Memory B cell (primary cell): ENCODE results near the gene SLC25A34.
A peak's percentile ranks its signal among the peaks of the same experiment; 100 is the strongest.

Experiments used
- ATAC-seq: fragments of 150-1000 bp; cut with Tn5 transposase; 2 replicates; pipeline ENCODE4 v1.10.0; 2021; ENCODE audit warnings: low read depth, mild to moderate bottlenecking, moderate library complexity
- DNase-seq, 2 donors: peaks; one replicate each; pipeline ENCODE4 v3.0.0; 2022; ENCODE audit warnings: low spot score in 2 of 2
- H3K27ac Mint-ChIP-seq: one replicate; pipeline ENCODE4 v1.8.0; 2022; ENCODE audit warnings: mild to moderate bottlenecking, moderate library complexity, mixed read lengths
- H3K27me3 Mint-ChIP-seq: one replicate; pipeline ENCODE4 v1.8.0; 2022; ENCODE audit warnings: mixed read lengths
- H3K36me3 Mint-ChIP-seq: one replicate; pipeline ENCODE4 v1.8.0; 2022; ENCODE audit warnings: mild to moderate bottlenecking, mixed read lengths
- H3K4me1 Mint-ChIP-seq: one replicate; pipeline ENCODE4 v1.8.0; 2022; ENCODE audit warnings: mixed read lengths
- H3K4me3 Mint-ChIP-seq: one replicate; pipeline ENCODE4 v1.8.0; 2022; ENCODE audit warnings: mild to moderate bottlenecking, moderate library complexity, mixed read lengths
- H3K9me3 Mint-ChIP-seq: one replicate; pipeline ENCODE4 v1.8.0; 2022; ENCODE audit warnings: mixed read lengths

SLC25A34 gene

DNA sequence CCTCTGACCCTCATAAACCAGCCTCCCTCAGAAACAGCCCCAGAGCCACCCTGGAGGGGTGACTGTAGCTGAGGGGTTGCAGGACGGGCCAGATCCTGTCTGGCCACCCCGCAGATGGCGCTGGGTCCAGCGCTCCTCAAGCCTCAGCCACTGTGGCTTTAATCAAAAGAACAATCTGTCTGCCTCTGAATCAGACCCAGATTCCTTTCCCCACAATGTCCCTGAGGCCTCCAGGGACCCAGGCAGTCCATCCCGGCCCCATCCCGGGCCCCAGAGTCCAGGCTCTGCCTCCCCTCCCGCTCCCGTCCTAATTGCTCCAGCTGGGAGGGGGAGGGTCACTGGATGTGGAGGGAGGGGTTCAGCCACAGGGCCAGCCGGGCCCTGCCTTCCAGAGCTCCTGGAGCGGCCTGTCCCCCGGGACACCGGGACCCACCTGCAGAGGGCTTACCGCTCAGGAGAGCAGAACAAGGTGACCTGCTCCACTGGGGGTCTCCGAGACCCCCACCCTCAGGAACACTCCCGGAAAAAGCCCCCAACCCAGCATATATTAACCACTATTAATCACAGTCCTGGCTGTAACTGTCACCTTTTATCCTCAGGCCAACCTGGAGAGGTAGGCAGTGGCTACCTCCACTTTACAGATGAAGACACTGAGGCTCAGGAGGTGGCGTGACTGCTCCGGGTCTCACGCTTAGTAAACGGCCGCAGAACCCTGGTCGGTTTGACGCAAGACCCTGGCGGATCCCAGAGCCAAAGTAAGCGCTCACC, 21.7 kb downstream of the SLC25A34 start:
- no peaks in the 10 kb centered on the region for H3K9me3 Mint-ChIP-seq
- H3K4me3 Mint-ChIP-seq: peak overlapping the region; percentile 71
- H3K27ac Mint-ChIP-seq: no peak overlapping the region
- H3K4me1 Mint-ChIP-seq: peaks cover 13% of the 10 kb centered on the region
- ATAC-seq: no peak
- DNase-seq: no peak
- H3K27me3 Mint-ChIP-seq: peaks cover 24% of the 10 kb centered on the region
- peaks cover 2% of the 10 kb centered on the region for H3K36me3 Mint-ChIP-seq

GRCh38 chr1:15758343-15758931, 22.4 kb downstream of the SLC25A34 start, which contains the start of gene FBLIM1:
Gene FBLIM1, plus strand, starts transcription at chr1:15758795. Its CDS starts 6,189 bp downstream, at chr1:15764984.
- no peak for DNase-seq
- no peak for ATAC-seq
- Mint-ChIP-seq H3K27ac (no peak within 1 kb of the TSS), H3K4me3 (peak within 1 kb of the TSS; percentile 71), H3K9me3 (no peaks in the 10 kb centered on the region), H3K27me3 (peaks cover 23% of the 10 kb centered on the region), H3K4me1 (peaks cover 13% of the 10 kb centered on the region), H3K36me3 (peaks cover 1% of the 10 kb centered on the region)

DNA sequence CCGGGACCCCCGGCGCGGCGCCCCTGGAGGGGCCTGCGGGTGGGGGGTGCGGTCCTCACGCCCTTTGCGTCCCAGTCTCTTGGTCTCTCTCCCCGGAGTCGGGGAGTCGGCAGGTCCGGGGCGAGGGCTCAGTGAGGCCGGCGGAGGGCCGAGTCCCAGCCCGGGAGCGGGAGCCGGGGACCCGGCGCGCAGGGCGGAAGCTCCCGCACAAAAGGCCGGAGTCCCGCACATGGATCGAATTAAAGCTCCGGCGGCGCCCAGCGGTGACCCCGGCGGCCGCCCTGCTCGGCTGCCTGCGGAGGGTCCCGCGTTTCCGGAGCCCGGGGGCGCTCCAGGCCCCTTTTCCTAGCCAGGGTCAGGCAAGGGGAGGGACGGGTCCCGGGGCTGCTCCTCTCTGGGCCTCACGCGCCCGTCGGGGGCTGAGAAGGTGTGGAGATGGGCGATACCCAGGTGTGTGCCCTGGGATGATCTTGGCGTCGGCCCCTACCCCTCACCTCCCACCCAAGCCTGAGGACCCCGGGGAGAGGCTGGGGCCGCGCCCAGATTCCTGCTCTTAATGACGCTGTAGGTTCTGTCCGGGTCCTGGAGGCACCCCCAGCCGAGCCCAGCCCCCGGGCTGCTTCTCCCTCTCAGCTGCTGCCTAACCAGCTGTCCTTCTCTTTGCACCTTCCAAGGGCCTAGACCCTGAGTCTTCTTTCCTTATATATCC, 23.0 kb downstream of the SLC25A34 start:
- no peak for DNase-seq
- Mint-ChIP-seq H3K4me1 (peaks cover 13% of the 10 kb centered on the region), H3K36me3 (no peaks in the 10 kb centered on the region), H3K9me3 (no peaks in the 10 kb centered on the region), H3K27me3 (peaks cover 20% of the 10 kb centered on the region), H3K27ac (no peak overlapping the region), H3K4me3 (peak overlapping the region; percentile 27)
- ATAC-seq: no peak

- Mint-ChIP-seq H3K36me3 (no peaks in the 10 kb centered on the region), H3K9me3 (no peaks in the 10 kb centered on the region), H3K4me1 (peaks cover 14% of the 10 kb centered on the region), H3K4me3 (no peak overlapping the region), H3K27ac (no peak overlapping the region), H3K27me3 (peaks cover 26% of the 10 kb centered on the region)
- no peak for DNase-seq
- no peak for ATAC-seq
Observed at GRCh38 chr1:15760520-15761211, 24.6 kb downstream of the SLC25A34 start.

DNA sequence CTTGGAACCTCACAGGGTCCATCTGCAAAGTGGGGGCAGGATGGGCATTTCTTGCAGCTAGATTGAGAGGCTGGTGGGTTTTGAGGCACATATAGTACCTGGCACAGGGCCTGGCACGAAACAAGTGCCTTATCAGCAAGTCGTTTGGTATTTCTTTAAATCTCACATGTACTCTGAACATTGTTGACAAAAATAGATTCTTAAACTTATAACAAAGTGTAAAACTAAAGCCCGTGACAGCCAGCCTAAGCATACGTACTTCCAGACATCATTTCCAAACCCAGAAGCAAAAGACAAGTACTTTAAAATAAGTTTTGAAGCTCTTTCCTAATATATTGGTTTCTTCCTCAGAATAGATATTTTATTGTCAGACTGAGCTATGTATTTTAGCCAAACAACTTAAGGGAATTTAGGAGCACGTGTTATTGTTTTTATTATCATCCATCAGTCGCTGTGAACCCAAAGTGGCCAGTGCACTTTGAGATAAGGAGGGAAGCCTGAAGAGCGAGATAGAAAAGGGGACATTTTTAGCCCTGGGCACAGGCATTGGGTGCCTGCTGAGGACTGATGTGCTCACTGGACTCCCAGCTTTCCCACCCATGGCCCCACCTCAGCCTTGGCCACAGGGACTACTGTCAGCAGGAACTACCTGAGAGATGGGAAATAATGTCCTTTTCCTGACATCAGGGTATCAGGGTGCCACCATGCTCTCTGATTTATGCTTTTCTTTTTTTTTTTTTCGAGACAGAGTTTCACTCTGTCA, 25.5 kb downstream of the SLC25A34 start:
- no peaks in the 10 kb centered on the region for H3K36me3 Mint-ChIP-seq
- H3K9me3 Mint-ChIP-seq: no peaks in the 10 kb centered on the region
- ATAC-seq (no peak), DNase-seq (no peak)
- peaks cover 25% of the 10 kb centered on the region for H3K27me3 Mint-ChIP-seq
- peaks cover 9% of the 10 kb centered on the region for H3K4me1 Mint-ChIP-seq
- no peak overlapping the region for H3K4me3 Mint-ChIP-seq
- H3K27ac Mint-ChIP-seq: no peak overlapping the region

DNA sequence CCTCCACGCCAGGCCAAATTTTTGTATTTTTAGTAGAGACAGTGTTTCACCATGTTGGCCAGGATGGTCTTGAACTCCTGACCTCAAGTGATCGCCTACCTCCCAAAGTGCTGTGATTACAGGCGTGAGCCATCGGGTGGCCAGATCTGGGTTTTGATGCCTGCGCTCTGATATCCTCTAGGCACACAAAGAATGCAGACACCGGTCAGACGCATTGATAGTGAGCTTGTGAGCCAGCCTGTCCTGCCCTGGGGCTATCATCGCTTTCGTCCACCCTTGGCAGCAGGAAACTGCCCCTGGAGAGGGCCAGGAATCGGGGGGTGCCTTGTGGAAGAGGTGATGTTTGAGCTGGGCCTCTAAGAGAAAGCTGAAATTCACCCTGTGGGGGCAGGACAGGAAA, 26.5 kb downstream of the SLC25A34 start:
- no peak overlapping the region for H3K4me3 Mint-ChIP-seq
- DNase-seq (no peak), ATAC-seq (no peak)
- no peaks in the 10 kb centered on the region for H3K9me3 Mint-ChIP-seq
- no peak overlapping the region for H3K27ac Mint-ChIP-seq
- peaks cover 6% of the 10 kb centered on the region for H3K4me1 Mint-ChIP-seq
- H3K27me3 Mint-ChIP-seq: peaks cover 23% of the 10 kb centered on the region
- no peaks in the 10 kb centered on the region for H3K36me3 Mint-ChIP-seq

DNA sequence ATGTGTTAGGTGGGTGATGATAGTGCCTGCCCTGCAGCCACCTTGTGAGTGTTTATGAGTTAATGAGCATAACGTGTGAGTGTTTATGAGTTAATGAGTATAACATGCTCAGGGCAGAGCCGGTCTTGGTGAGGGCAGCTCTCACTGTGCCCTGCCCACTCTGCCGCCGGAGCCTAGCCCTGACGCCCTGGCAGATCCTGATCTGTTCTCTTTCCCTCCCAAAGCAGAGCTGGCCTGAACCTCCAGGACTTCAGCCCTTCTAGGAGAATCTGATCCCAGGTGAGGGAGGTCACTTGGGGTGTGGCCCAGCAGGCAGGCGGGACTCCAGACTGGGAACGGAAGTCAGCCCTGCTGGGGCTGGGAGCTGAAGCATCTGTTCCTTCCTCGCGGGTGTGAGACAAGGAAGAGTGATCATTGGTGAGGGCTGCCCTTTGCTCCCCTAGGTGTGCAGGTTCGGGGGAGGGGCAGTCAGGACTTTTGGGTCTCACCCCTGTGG, 28.3 kb downstream of the SLC25A34 start:
- no peak for DNase-seq
- H3K27ac Mint-ChIP-seq: no peak overlapping the region
- H3K27me3 Mint-ChIP-seq: peaks cover 22% of the 10 kb centered on the region
- peaks cover 4% of the 10 kb centered on the region for H3K4me1 Mint-ChIP-seq
- ATAC-seq: no peak
- H3K9me3 Mint-ChIP-seq: no peaks in the 10 kb centered on the region
- no peak overlapping the region for H3K4me3 Mint-ChIP-seq
- no peaks in the 10 kb centered on the region for H3K36me3 Mint-ChIP-seq

DNA sequence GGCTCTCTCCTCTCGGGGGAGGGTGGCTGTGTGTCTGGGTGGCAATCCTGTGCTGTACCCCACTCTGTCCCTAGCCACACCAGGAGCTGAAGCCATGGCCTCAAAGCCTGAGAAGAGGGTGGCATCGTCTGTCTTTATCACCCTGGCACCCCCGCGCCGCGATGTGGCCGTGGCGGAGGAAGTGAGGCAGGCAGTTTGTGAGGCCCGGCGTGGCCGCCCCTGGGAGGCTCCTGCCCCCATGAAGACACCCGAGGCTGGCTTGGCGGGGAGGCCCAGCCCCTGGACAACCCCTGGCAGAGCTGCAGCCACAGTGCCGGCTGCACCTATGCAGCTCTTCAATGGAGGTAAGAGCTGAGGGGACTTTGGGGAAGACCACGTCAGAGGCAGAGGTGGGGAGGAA, 28.8 kb downstream of the SLC25A34 start:
- Mint-ChIP-seq H3K27ac (no peak overlapping the region), H3K9me3 (no peaks in the 10 kb centered on the region), H3K36me3 (no peaks in the 10 kb centered on the region), H3K27me3 (peaks cover 22% of the 10 kb centered on the region), H3K4me1 (peaks cover 4% of the 10 kb centered on the region), H3K4me3 (no peak overlapping the region)
- ATAC-seq (no peak), DNase-seq (no peak)

DNA sequence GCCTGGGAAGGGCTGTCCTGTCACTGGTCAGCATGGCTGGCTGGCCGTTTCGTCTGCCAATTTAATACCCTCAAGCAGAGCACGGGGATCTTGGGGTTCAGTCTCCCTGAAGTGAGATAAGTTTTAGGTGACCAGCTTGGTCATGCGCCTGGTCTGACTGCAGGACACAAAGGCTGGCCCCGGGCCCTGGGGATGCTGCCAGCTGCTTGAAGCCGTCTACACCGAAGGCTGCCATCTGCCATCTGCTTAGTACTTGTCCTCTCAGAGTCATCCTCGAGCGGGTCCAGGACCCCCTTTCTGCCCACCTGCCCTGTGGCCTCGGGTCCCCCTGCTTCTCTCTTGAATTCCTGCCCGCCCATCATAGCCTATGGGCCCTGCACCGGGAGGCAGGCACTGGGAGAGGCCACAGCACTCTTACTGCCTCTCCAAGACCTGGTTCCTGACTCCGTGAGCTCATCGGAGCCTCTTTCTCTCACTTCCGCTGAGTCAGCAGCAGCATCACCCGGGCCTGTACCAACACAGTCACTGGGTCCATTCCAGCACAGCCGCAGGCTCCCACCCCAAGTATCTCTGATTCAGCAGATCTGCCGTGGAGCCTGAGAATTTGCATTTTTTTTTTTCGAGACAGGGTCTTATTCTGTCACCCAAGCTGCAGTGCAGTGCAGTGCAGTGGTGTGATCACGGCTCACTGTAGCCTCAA, 29.6 kb downstream of the SLC25A34 start:
- Mint-ChIP-seq H3K36me3 (no peaks in the 10 kb centered on the region), H3K27me3 (peaks cover 21% of the 10 kb centered on the region), H3K9me3 (no peaks in the 10 kb centered on the region), H3K4me1 (peaks cover 2% of the 10 kb centered on the region), H3K27ac (no peak overlapping the region), H3K4me3 (no peak overlapping the region)
- ATAC-seq: peak; percentile 35
- no peak for DNase-seq

GRCh38 chr1:15767941-15768340, 31.9 kb downstream of the SLC25A34 start:
- peaks cover 2% of the 10 kb centered on the region for H3K4me1 Mint-ChIP-seq
- DNase-seq (no peak), ATAC-seq (no peak)
- H3K27ac Mint-ChIP-seq: no peak overlapping the region
- no peak overlapping the region for H3K4me3 Mint-ChIP-seq
- no peaks in the 10 kb centered on the region for H3K36me3 Mint-ChIP-seq
- H3K9me3 Mint-ChIP-seq: no peaks in the 10 kb centered on the region
- peaks cover 28% of the 10 kb centered on the region for H3K27me3 Mint-ChIP-seq

DNA sequence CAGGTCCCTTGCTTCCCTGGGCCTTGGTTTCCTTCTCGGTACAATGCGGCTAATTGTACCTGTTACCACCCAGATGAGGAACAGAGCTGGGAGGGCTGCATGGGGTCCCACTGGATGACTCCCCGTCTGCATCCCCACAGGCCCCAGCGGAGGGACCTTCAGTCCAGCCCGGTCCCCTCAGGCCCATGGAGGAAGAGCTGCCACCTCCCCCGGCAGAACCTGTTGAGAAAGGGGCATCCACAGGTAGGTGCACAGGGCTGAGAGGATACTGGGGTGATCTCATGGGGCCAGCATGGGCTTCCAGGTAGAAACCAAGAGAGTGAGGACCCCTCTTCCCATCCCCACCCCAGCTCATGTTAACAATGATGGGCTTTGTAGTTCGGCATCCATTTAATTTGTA, 32.3 kb downstream of the SLC25A34 start:
- Mint-ChIP-seq H3K27ac (no peak overlapping the region), H3K27me3 (peaks cover 28% of the 10 kb centered on the region), H3K36me3 (no peaks in the 10 kb centered on the region), H3K9me3 (no peaks in the 10 kb centered on the region), H3K4me1 (peaks cover 2% of the 10 kb centered on the region), H3K4me3 (no peak overlapping the region)
- DNase-seq: no peak
- no peak for ATAC-seq

- H3K9me3 Mint-ChIP-seq: no peaks in the 10 kb centered on the region
- DNase-seq: no peak
- H3K4me3 Mint-ChIP-seq: no peak overlapping the region
- no peak overlapping the region for H3K27ac Mint-ChIP-seq
- no peak for ATAC-seq
- peaks cover 2% of the 10 kb centered on the region for H3K4me1 Mint-ChIP-seq
- no peaks in the 10 kb centered on the region for H3K36me3 Mint-ChIP-seq
- H3K27me3 Mint-ChIP-seq: peaks cover 23% of the 10 kb centered on the region
Observed at GRCh38 chr1:15770313-15770962, 34.4 kb downstream of the SLC25A34 start.
